DMS 273 (cell line): ENCODE data around the gene CACNA1B.

Experiments
- DNase-seq: peaks from one replicate; lab custom pipeline; 2025; ENCODE audit not compliant: unreplicated experiment; lab: John Stamatoyannopoulos, UW

Gene CACNA1B

GRCh38 chr9:137918331-137919094, 40.9 kb downstream of the CACNA1B start:
- DNase-seq, result no peak

- DNase-seq, result no peak
Observed at GRCh38 chr9:137919095-137919465, 41.5 kb downstream of the CACNA1B start.

- DNase-seq, result no peak
Observed at GRCh38 chr9:137919649-137920141, 42.1 kb downstream of the CACNA1B start.

DNA sequence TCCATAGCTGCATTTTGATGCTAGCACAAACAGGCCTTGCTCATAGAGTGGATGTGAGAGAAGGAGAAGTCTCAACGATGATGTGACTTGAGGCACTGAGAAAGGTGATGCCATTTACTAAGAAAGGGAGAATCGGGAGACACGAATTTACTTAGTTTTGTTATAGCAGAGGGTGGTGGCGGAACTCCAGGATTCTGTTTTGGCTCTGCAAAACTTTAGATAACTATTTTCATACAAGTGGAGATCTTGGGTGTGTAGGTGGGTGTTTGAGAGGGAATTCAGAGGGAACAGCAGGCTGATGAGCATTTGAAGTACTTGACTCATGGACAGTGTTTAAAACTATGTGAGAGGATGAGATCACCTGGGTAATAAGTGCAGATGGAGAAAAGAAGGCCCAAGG, 43.2 kb downstream of the CACNA1B start:
- DNase-seq, result no peak

DNA sequence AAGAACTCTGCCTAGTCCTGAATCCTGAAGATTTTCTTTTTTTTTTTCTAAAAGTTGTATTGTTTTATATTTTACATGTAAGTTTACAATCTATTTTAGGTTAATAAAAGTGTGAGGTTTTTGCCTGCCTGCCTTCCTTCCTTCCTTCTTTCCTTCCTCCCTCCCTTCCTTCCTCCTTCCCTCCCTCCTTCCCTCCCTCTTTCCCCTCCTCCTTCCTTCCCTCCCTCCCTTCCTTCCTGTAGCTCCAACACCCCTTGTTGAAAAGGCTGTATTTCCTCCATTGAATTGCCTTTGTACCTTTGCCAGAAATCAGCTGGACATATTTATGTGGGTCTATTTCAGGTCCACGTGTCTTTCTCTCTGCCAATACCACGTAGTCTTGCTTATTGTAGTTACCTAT, 46.6 kb downstream of the CACNA1B start:
- DNase-seq, result no peak

DNA sequence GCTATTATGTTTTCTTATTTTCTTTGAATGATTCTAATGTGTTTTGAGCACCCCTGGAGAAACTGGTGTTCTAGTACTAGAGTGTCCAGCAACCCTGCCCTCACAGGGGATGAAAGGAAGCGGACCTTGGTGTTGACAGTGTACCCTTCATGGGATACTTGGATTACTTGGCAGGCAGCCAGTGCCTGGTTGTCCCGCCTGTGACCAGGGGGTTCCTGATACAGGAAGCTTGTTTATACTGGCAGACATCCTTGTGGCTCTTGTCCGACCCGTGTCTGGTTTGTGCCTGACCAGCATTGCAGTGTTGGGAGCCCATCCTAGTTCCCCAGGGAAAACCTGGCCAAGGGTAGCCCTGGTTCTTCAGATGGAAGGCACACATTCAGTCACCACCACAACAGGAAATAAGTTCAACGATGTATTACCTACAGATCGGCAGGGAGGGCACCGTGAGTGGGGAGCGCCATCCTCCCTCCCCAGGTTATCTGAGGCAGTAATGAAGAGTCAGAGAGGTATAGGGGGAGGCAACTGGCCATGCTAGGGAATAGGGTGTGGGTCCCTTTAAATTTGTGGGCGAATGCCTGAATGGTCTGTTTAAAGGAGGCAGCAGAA, 47.3 kb downstream of the CACNA1B start:
- DNase-seq, result peak; percentile 18

GRCh38 chr9:137943655-137944054, 66.1 kb downstream of the CACNA1B start:
- no peak for DNase-seq

- peak; percentile 17 for DNase-seq
Observed at GRCh38 chr9:137945581-137945980, 68.0 kb downstream of the CACNA1B start.

- no peak for DNase-seq
Observed at GRCh38 chr9:137946993-137947392, 69.4 kb downstream of the CACNA1B start.

GRCh38 chr9:137948642-137949041, 71.1 kb downstream of the CACNA1B start:
- no peak for DNase-seq

- DNase-seq, result no peak
Observed at GRCh38 chr9:137949260-137949659, 71.7 kb downstream of the CACNA1B start.

DNA sequence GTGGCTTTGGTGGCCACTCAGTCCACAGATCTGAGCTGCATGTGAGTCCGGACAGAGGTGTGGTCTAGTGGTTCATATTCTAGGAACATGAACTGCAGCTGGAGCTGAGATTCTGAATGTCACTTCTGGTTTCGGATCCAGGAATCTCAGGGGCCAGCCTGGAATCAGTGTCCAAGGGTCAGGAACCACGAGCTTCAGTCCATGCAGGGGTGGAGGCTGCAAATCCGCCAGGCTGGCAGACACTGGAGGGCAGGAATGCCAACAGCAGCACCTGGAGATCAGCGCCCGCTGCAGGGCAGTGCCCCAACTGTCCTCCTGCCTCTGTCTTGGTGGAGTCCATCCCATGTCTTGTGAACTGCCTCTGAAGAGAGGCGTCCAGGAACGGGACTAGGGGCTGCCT, 73.5 kb downstream of the CACNA1B start:
- no peak for DNase-seq

DNA sequence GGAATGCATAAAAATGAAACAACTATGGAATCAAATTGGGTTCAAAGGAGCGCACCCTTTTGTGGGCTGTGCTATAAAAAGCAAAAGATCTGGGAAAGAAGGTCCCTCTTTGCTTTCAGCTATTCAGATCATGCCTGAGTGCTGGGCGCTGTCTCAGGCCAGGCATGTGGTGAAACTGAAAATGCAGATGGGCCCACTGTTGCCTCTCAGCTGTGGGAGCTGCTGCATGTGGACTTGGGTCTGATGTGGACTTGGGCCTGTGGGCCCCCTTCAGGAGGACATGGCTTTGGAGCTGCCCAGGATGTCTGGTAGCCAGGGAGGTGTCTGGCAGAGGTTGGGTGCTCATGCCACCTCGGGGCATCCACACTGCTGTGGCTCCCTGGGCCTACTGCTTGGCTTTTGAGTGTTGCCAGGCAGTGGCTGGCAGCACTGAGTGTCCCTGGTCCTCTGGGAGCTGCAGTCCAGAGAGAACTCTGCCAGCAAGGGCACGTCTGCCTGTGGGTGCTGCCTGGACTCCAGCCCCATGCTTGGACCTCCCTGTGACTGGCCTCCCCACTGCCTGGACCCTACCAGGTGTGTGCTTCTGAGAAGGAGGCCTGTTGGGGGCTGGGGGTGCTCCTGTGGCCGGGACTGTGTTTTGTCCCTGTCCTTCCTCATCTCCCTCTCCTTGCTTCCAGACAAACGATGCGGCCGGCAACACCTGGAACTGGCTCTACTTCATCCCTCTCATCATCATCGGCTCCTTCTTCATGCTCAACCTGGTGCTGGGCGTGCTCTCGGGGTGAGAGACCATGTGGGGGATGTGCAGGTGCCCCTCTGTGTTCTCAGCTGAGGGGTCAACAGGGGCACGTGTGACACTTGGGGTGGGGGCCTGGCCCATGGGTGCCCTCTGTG, 74.3 kb downstream of the CACNA1B start:
- DNase-seq, result no peak

- no peak for DNase-seq
Observed at GRCh38 chr9:137952976-137953666, 75.5 kb downstream of the CACNA1B start.

- DNase-seq, result no peak
Observed at GRCh38 chr9:137953683-137954438, 76.3 kb downstream of the CACNA1B start.

DNA sequence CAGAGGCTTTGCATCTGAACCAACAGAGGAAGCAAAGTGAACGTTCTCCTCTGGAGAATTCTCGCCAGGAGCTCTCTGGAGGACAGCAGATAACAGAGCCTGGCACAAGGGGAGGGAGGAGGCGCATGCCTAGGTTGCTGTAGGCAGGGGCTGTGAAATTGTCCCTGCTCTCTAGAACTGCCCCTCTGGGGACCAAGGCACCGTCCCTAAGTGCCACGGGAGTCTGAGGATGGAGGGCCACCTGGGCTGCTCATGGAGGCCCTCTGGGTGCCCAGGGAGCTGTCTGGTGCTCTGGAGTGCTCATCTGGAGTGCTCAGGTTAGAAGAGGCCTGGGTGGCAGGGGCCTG, 77.6 kb downstream of the CACNA1B start:
- DNase-seq, result no peak

GRCh38 chr9:137955586-137955985, 78.0 kb downstream of the CACNA1B start:
- DNase-seq, result no peak

DNA sequence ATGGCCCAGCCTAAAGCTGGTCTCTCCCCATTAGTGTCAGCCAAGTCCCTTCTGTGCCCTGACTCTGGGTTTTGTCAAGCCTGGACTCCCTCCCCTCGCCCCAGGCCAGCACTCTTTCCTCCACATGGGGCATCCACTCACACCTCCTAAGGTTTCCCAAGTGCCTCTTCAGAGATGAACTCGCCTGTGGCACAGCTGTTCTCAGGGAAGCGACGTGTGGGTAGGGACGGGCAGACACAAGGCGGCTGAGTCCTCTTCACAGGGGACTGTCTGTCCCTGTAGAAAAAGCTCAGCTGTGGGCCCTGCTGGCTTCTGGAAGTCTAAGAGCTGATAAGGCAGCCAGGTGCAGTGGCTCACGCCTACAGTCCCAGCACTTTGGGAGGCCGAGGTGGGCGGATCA, 78.5 kb downstream of the CACNA1B start:
- no peak for DNase-seq

GRCh38 chr9:137956688-137957385, 79.3 kb downstream of the CACNA1B start:
- DNase-seq, result no peak
